HepG2 (cell line): ENCODE measurements around the gene CNEP1R1. TPM values are rescaled to one million over a fixed set of nuclear protein-coding genes. Genes with fewer than 3 reads are reported as not detected.
A peak's percentile ranks its signal among the peaks of the same experiment; 100 is the strongest.

ENCODE experiments used
- BRD4 ChIP-seq: sonication (generic); formaldehyde crosslinking; IDR thresholded peaks from 2 replicates; pipeline ENCODE4 v1.4.0; 2020; ENCODE audit warnings: missing genetic modification reagents
- CBFB ChIP-seq: sonication (generic); formaldehyde crosslinking; IDR thresholded peaks from 2 replicates; pipeline ENCODE4 v1.4.0; 2020; ENCODE audit warnings: missing genetic modification reagents
- ETV5 ChIP-seq: IDR thresholded peaks from 2 replicates; pipeline ENCODE4 v1.6.1; 2018; ENCODE audit warnings: missing biosample characterization, missing genetic modification reagents, inconsistent platforms, borderline replicate concordance
- FOXJ3 ChIP-seq: sonication (generic); formaldehyde crosslinking; IDR thresholded peaks from 2 replicates; pipeline ENCODE4 v1.4.0; 2020; ENCODE audit warnings: missing genetic modification reagents, mild to moderate bottlenecking, borderline replicate concordance
- GATAD1 ChIP-seq: IDR thresholded peaks from 2 replicates; pipeline ENCODE4 v1.6.1; 2016; ENCODE audit warnings: missing genetic modification reagents, missing compliant biosample characterization
- HMGXB3 ChIP-seq: sonication (generic); formaldehyde crosslinking; IDR thresholded peaks from 2 replicates; pipeline ENCODE4 v1.4.0; 2020; ENCODE audit warnings: missing genetic modification reagents, borderline replicate concordance
- IRF9 ChIP-seq: sonication (generic); formaldehyde crosslinking; IDR thresholded peaks from 2 replicates; pipeline ENCODE4 v1.8.0; 2022; ENCODE audit warnings: missing genetic modification reagents, mild to moderate bottlenecking, borderline replicate concordance
- KDM2A ChIP-seq: sonication (generic); formaldehyde crosslinking; IDR thresholded peaks from 2 replicates; pipeline ENCODE4 v1.4.0; 2020; ENCODE audit warnings: low read depth, missing genetic modification reagents, borderline replicate concordance
- KDM5B ChIP-seq: sonication (generic); formaldehyde crosslinking; IDR thresholded peaks from 2 replicates; pipeline ENCODE4 v1.4.0; 2020; ENCODE audit warnings: missing genetic modification reagents, mild to moderate bottlenecking, borderline replicate concordance
- RFXAP ChIP-seq: sonication (generic); formaldehyde crosslinking; IDR thresholded peaks from 2 replicates; pipeline ENCODE4 v1.4.0; 2020; ENCODE audit warnings: missing genetic modification reagents, borderline replicate concordance
- SALL1 ChIP-seq: sonication (generic); formaldehyde crosslinking; IDR thresholded peaks from 2 replicates; pipeline ENCODE4 v1.8.0; 2022; ENCODE audit warnings: mild to moderate bottlenecking, missing genetic modification reagents
- SP5 ChIP-seq: IDR thresholded peaks from 2 replicates; pipeline ENCODE4 v1.6.1; 2016; ENCODE audit warnings: low read depth, borderline replicate concordance
- TOPORS ChIP-seq: sonication (generic); formaldehyde crosslinking; IDR thresholded peaks from 2 replicates; pipeline ENCODE4 v1.8.0; 2023; ENCODE audit warnings: mild to moderate bottlenecking, missing genetic modification reagents
- ZNF235 ChIP-seq: sonication (generic); formaldehyde crosslinking; IDR thresholded peaks from 2 replicates; pipeline ENCODE4 v1.8.1; 2023; ENCODE audit warnings: mild to moderate bottlenecking, missing genetic modification reagents, borderline replicate concordance
- polyA plus RNA-seq, 8 experiments: library from polyadenylated mRNA; depleted of rRNA in 3 of 8; stranded (reverse) in 7 of 8; unstranded in 1 of 8; fragments of >200 nt; fragmentation: Illumina TruSeq in 4 of 8; extraction: Trizol in 4 of 8; gene quantifications; 2 replicates each; pipeline versions ENCODE4 v1.2.1 to v1.2.3, GENCODE V29; 2011 to 2016; ENCODE audit warnings: low read depth in 4 of 8, missing spikeins in 1 of 8, mixed read lengths in 1 of 8; ENCODE audit not compliant: insufficient read depth in 1 of 8
- total RNA-seq, 5 experiments: library from RNA; depleted of rRNA; stranded (reverse); fragments of >200 nt; fragmentation: Illumina TruSeq; extraction: Trizol; gene quantifications; 2 replicates each; pipeline ENCODE4 v1.2.3, GENCODE V29; 2016; ENCODE audit warnings: low read depth in 1 of 5
- TF ChIP-seq, protein P1 (sequence below): sonication (generic); formaldehyde crosslinking; IDR thresholded peaks from 2 replicates; pipeline ENCODE4 v1.4.0; 2020; ENCODE audit warnings: missing genetic modification reagents
- TF ChIP-seq, protein P2 (sequence below): conservative IDR thresholded peaks from 2 replicates; pipeline ENCODE4 v1.6.1; 2018; ENCODE audit warnings: missing genetic modification reagents
- TF ChIP-seq, protein P3 (sequence below): sonication (generic); formaldehyde crosslinking; conservative IDR thresholded peaks from 2 replicates; pipeline ENCODE4 v1.4.0; 2020; ENCODE audit warnings: missing genetic modification reagents

CNEP1R1 gene
- total and polyA plus RNA-seq, 2 of the 13 experiments (the other 11 are each of a cell fraction or from before 2014, with no cell fraction given): 23.6 to 26.8 TPM

DNA sequence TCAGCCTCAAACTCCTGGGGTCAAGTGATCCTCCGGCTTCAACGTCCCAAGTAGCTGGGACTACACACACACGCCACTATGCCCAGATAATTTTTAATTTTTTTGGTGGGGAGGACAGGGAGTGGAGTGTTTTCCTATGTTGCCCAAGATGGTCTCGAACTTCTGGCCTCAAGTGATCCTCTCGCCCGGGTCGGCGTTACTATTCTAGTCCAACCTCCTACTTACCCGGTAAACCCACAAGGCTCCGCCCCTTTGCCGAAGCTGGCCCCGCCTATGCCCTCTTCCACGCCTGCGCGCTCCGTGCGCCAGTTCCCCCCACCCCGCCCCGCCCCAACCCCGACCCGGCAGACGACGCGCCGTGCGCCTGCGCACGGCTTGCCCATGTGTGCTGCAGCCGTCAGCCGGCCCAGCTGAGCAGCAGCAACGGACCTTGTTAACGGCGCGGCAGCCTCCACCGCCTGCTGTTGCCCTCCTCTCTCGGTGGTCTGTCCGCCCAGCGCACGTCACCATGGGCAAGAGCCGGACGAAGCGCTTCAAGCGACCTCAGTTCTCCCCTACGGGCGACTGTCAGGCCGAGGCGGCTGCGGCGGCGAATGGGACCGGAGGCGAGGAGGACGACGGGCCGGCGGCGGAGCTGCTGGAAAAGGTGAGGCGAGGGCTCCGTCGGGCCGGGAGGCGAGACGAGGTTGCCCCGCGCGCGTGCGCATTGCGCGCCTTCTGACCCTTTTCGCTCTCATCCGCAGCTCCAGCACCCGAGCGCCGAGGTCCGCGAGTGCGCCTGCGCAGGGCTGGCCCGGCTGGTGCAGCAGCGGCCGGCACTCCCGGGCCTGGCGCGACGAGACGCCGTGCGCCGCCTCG, 40.8 kb downstream of the CNEP1R1 start, which contains the start of gene HEATR3 (continued):
- peak; percentile 72; the same call in 1 of the 2 replicates for TF ChIP-seq ZNF235 (CRISPR knock-in tag)
- TF ChIP-seq GATAD1 (CRISPR knock-in tag): peak; percentile 38; the same call in 1 of the 2 replicates
- peak; percentile 81; the same call in 1 of the 2 replicates for TF ChIP-seq SALL1 (CRISPR knock-in tag)
- TF ChIP-seq HMGXB3: peak; percentile 95
- TF ChIP-seq, protein P1, sequence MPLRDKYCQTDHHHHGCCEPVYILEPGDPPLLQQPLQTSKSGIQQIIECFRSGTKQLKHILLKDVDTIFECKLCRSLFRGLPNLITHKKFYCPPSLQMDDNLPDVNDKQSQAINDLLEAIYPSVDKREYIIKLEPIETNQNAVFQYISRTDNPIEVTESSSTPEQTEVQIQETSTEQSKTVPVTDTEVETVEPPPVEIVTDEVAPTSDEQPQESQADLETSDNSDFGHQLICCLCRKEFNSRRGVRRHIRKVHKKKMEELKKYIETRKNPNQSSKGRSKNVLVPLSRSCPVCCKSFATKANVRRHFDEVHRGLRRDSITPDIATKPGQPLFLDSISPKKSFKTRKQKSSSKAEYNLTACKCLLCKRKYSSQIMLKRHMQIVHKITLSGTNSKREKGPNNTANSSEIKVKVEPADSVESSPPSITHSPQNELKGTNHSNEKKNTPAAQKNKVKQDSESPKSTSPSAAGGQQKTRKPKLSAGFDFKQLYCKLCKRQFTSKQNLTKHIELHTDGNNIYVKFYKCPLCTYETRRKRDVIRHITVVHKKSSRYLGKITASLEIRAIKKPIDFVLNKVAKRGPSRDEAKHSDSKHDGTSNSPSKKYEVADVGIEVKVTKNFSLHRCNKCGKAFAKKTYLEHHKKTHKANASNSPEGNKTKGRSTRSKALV (CRISPR knock-in tag): peak; percentile 89; the same call in 1 of the 2 replicates
- peak; percentile 47 for TF ChIP-seq BRD4 (CRISPR knock-in tag)
- peak; percentile 88 for TF ChIP-seq TOPORS (CRISPR knock-in tag)
- TF ChIP-seq SP5 (CRISPR knock-in tag): 0 out of 2 replicates have a peak, but pooled peaks have one; percentile 10
- peak; percentile 92 for TF ChIP-seq RFXAP
- TF ChIP-seq, protein P2, sequence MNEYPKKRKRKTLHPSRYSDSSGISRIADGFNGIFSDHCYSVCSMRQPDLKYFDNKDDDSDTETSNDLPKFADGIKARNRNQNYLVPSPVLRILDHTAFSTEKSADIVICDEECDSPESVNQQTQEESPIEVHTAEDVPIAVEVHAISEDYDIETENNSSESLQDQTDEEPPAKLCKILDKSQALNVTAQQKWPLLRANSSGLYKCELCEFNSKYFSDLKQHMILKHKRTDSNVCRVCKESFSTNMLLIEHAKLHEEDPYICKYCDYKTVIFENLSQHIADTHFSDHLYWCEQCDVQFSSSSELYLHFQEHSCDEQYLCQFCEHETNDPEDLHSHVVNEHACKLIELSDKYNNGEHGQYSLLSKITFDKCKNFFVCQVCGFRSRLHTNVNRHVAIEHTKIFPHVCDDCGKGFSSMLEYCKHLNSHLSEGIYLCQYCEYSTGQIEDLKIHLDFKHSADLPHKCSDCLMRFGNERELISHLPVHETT: peak; percentile 51; the same call in 1 of the 2 replicates
- peak; percentile 39; the same call in 1 of the 2 replicates for TF ChIP-seq ETV5
- peak; percentile 93 for TF ChIP-seq KDM5B
- peak; percentile 98 for TF ChIP-seq KDM2A (CRISPR knock-in tag)
- TF ChIP-seq IRF9: peak; percentile 65; the same call in 1 of the 2 replicates
- TF ChIP-seq, protein P3, sequence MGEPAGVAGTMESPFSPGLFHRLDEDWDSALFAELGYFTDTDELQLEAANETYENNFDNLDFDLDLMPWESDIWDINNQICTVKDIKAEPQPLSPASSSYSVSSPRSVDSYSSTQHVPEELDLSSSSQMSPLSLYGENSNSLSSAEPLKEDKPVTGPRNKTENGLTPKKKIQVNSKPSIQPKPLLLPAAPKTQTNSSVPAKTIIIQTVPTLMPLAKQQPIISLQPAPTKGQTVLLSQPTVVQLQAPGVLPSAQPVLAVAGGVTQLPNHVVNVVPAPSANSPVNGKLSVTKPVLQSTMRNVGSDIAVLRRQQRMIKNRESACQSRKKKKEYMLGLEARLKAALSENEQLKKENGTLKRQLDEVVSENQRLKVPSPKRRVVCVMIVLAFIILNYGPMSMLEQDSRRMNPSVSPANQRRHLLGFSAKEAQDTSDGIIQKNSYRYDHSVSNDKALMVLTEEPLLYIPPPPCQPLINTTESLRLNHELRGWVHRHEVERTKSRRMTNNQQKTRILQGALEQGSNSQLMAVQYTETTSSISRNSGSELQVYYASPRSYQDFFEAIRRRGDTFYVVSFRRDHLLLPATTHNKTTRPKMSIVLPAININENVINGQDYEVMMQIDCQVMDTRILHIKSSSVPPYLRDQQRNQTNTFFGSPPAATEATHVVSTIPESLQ (CRISPR knock-in tag): peak; percentile 93; the same call in 1 of the 2 replicates
- TF ChIP-seq FOXJ3: no peak
- TF ChIP-seq CBFB (CRISPR knock-in tag): peak; percentile 47; the same call in 1 of the 2 replicates
